Measurements from ENCODE around the gene REEP1. TPM values are rescaled to one million over a fixed set of nuclear protein-coding genes. Genes with fewer than 3 reads are reported as not detected.
A peak's percentile ranks its signal among the peaks of the same experiment; 100 is the strongest.
"Not testable (repeated sequence)": the region's sequence is repeated elsewhere in the genome, so short reads cannot be mapped to it uniquely, and the experiment has no call there.

REEP1 gene
- total RNA-seq, 4 donors from 2014 or later, result 46.1 to 95.1 (median 74.9) TPM

- 70% methylated on average over 2 of the region's 2 CpGs for WGBS
- peaks cover 29 to 40% (median 34%) of the 10 kb centered on the region in 4 donors for H3K4me1 ChIP-seq
- DNase-seq (ENCODE audit: extremely low spot score), result no peak
- TF ChIP-seq EP300 (IDR thresholded peaks at IDR 0.05) (no peak), POLR2A (IDR thresholded peaks at IDR 0.05; ENCODE audit: low read depth) (no peak), POLR2AphosphoS5 (IDR thresholded peaks at IDR 0.05) (no peak)
- TF ChIP-seq, protein P1, sequence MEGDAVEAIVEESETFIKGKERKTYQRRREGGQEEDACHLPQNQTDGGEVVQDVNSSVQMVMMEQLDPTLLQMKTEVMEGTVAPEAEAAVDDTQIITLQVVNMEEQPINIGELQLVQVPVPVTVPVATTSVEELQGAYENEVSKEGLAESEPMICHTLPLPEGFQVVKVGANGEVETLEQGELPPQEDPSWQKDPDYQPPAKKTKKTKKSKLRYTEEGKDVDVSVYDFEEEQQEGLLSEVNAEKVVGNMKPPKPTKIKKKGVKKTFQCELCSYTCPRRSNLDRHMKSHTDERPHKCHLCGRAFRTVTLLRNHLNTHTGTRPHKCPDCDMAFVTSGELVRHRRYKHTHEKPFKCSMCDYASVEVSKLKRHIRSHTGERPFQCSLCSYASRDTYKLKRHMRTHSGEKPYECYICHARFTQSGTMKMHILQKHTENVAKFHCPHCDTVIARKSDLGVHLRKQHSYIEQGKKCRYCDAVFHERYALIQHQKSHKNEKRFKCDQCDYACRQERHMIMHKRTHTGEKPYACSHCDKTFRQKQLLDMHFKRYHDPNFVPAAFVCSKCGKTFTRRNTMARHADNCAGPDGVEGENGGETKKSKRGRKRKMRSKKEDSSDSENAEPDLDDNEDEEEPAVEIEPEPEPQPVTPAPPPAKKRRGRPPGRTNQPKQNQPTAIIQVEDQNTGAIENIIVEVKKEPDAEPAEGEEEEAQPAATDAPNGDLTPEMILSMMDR (IDR thresholded peaks at IDR 0.05), result no peak
- no peak overlapping the region for H3K4me3 ChIP-seq
- no peaks in the 10 kb centered on the region for H3K9me3 ChIP-seq
- peaks cover 13 to 15% (median 14%) of the 10 kb centered on the region in 4 donors for H3K36me3 ChIP-seq
- no peaks in the 10 kb centered on the region for H3K27me3 ChIP-seq
- peak overlapping the region in 2 of 4 donors; percentile 28 to 47 for H3K27ac ChIP-seq (replicated peaks in 1 of 4)
- intact Hi-C loops (cut with DNase I), result no loop called here
Observed at GRCh38 chr2:86202336-86202692, 135.1 kb downstream of the REEP1 start.

GRCh38 chr2:86201671-86202335 lies 135.6 kb downstream of the REEP1 start:
- WGBS, result 67% methylated on average over 8 of the region's 8 CpGs
- H3K27ac ChIP-seq (replicated peaks in 1 of 4), result peak overlapping the region in 2 of 4 donors; percentile 28 to 47

DNA sequence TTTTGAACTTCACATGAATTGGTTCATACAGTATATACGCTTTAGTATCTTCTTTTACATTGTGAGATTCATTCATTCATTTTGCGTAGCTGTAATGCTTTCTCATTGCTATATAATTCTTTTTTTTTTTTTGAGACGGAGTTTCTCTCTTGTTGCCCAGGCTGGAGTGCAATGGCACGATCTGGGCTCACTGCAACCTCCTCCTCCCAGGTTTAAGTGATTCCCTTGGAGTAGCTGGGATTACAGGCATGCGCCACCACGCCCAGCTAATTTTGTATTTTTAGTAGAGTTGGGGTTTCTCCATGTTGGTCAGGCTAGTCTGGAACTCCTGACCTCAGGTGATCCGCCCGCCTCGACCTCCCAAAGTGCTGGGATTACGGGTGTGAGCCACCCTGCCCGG lies 136.9 kb downstream of the REEP1 start:
- intact Hi-C loops (cut with DNase I); H3K27me3 ChIP-seq; H3K9me3 ChIP-seq; DNase-seq (ENCODE audit: extremely low spot score); H3K36me3 ChIP-seq: not testable (repeated sequence)
- 82% methylated on average over 11 of the region's 11 CpGs for WGBS
- Histone ChIP-seq H3K27ac (replicated peaks in 1 of 4) (peak overlapping the region in 1 of 4 donors; percentile 80), H3K4me1 (peaks cover 39 to 51% (median 42%) of the 10 kb centered on the region in 4 donors), H3K4me3 (peak overlapping the region in 3 of 4 donors; percentile 61 to 74 (median 74))

More at GRCh38 chr2:86201671-86202335, 135.6 kb downstream of the REEP1 start:
- peaks cover 9 to 10% (median 9%) of the 10 kb centered on the region in 4 donors for H3K36me3 ChIP-seq
- no peaks in the 10 kb centered on the region for H3K27me3 ChIP-seq
- intact Hi-C loops (cut with DNase I), result no loop called here
- H3K4me3 ChIP-seq, result no peak overlapping the region
- H3K9me3 ChIP-seq, result no peaks in the 10 kb centered on the region
- TF ChIP-seq, protein P1 (IDR thresholded peaks at IDR 0.05), result no peak
- no peak for TF ChIP-seq POLR2A (IDR thresholded peaks at IDR 0.05; ENCODE audit: low read depth)
- TF ChIP-seq POLR2AphosphoS5 (IDR thresholded peaks at IDR 0.05), result peak in 1 of 2 donors; percentile 7
- no peak for TF ChIP-seq EP300 (IDR thresholded peaks at IDR 0.05)
- peaks cover 29 to 40% (median 34%) of the 10 kb centered on the region in 4 donors for H3K4me1 ChIP-seq
- DNase-seq (ENCODE audit: extremely low spot score), result no peak

DNA sequence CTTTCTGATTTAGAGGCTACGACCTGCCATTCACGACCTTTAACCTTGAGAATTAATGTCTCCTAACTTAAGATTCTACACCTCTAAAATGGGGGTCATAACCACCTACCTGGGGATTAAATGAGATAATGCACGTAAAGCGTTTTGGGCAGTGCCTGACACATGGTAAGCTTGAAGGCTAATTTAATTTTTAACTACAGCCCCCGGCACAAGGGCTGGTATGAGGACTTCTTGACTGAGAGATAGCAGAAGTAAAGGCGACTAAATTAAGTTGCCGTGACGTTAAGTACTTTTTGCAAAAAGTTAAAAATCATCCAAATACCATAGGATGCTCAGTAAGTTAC lies 137.6 kb downstream of the REEP1 start:
- TF ChIP-seq POLR2A (IDR thresholded peaks at IDR 0.05; ENCODE audit: low read depth) (no peak), POLR2AphosphoS5 (IDR thresholded peaks at IDR 0.05) (no peak), EP300 (IDR thresholded peaks at IDR 0.05) (no peak)
- TF ChIP-seq, protein P1 (IDR thresholded peaks at IDR 0.05), result no peak
- 2% methylated on average over 8 of the region's 8 CpGs for WGBS
- H3K4me1 ChIP-seq, result peaks cover 39 to 51% (median 42%) of the 10 kb centered on the region in 4 donors
- H3K36me3 ChIP-seq, result no peaks in the 10 kb centered on the region
- no peak for DNase-seq (ENCODE audit: extremely low spot score)
- no peaks in the 10 kb centered on the region for H3K9me3 ChIP-seq
- intact Hi-C loops (cut with DNase I), result loop anchor here (5.0 kb wide), 2 partner anchors 242 to 422 kb away; partner anchors contain the start of genes KDM3A and RNF103
- H3K4me3 ChIP-seq, result peak overlapping the region; percentile 61 to 86 (median 74)
- peak overlapping the region; percentile 80 to 89 (median 85) for H3K27ac ChIP-seq (replicated peaks in 1 of 4)
- no peaks in the 10 kb centered on the region for H3K27me3 ChIP-seq

- intact Hi-C loops (cut with DNase I), result loop anchor here (5.0 kb wide), 2 partner anchors 246 to 426 kb away; partner anchors contain the start of genes KDM3A and RNF103
- Histone ChIP-seq H3K27ac (replicated peaks in 1 of 4) (peak overlapping the region; percentile 94 to 100 (median 100)), H3K36me3 (no peaks in the 10 kb centered on the region), H3K27me3 (no peaks in the 10 kb centered on the region), H3K4me1 (peaks cover 46 to 66% (median 64%) of the 10 kb centered on the region in 4 donors), H3K4me3 (peak overlapping the region; percentile 64 to 100 (median 97)), H3K9me3 (no peaks in the 10 kb centered on the region)
- WGBS, result 48% methylated on average over 23 of the region's 23 CpGs
- TF ChIP-seq, protein P1 (IDR thresholded peaks at IDR 0.05), result no peak
- TF ChIP-seq POLR2A (IDR thresholded peaks at IDR 0.05; ENCODE audit: low read depth) (no peak), POLR2AphosphoS5 (IDR thresholded peaks at IDR 0.05) (no peak), EP300 (IDR thresholded peaks at IDR 0.05) (no peak)
- DNase-seq (ENCODE audit: extremely low spot score), result no peak
Observed at GRCh38 chr2:86195808-86196387, 141.5 kb downstream of the REEP1 start.

Data from esophagus muscularis mucosa (tissue), 4 donors.